HTERT RPE-1 (cell line): Measurements from ENCODE around the gene JPH2.
"Not testable (repeated sequence)": the region's sequence is repeated elsewhere in the genome, so short reads cannot be mapped to it uniquely, and the experiment has no call there.

Experiments
- in situ Hi-C: fragments of 300-500 bp; cut with MboI; formaldehyde crosslinking; loops from 4 replicates; pipeline ENCODE4 v1.14.3; 2020; ENCODE audit warnings: low sequenced_read_pairs

The JPH2 gene

GRCh38 chr20:44129300-44129699 lies 57.7 kb downstream of the JPH2 start:
- in situ Hi-C loops = not testable (repeated sequence)

DNA sequence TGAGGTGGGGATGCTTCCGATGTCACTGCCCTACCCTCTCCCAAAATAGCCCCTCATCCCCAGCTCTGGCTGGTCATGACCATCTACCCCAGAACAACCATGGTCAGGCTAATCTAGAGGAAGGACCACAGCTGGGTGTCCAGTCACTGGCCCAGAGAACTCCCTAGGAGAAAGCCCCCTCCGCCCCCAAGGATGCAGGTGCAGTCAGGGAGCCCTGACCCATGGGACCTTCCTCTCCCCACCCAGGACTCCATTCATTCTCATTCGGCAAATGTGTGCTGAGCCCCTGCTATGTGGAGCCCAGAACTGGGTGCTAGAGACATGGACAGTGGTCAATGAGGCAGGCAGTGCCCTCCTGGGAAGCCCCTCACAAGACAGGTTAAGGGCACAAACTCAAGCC lies 60.5 kb downstream of the JPH2 start:
- in situ Hi-C loops = no loop called here

GRCh38 chr20:44125332-44126127 lies 61.5 kb downstream of the JPH2 start:
- in situ Hi-C loops = no loop called here

DNA sequence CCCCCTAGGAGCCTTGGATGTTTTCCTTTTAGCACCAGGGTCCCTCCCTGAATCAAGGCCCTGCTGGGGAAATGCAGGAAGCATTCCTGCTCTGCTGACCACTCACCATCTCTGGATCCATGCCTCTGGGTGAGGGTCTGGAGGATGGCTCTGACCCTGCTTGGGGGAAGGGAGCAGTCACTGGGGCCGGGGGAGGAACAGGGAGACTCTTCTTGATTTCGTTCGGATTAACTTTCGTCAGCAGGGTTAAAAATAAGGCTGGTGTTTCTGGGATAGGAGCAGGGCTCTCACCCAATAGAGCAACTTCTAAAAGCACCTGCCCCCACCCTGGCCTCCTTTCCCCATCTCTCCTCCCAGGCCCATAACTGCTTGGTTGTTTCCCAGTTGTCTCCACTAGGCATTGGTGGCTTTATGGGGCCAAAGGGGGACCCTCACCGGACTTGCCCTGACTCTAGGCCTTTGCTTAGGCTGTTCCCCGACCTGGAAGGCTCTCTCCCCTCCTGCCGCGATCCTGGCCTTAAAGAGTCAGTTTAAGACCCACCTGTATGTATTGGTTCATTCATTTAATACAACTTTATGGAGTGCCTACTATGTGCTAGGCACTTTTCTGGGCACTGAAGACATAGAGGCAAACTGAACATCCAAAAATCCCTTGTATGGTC lies 63.0 kb downstream of the JPH2 start:
- in situ Hi-C loops = no loop called here

DNA sequence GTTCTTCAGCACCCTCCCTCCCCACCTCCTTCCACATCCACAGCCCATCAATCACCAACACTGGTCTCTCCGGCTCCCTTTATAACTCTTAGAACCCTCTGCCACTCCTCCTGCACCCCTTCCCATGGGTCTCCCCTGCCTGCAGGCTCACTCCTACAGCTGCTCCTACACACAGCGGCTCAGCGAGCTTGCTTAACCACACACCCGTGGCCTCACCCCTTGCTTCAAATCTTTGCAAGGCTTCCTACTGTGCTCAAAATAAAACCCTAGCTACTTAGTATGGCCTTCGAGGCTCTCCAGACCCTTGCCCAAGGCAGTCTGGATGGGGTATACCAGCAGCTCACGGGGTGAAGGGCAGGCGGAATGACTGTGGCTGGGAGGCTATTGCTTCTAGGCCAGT lies 63.7 kb downstream of the JPH2 start:
- in situ Hi-C loops = no loop called here

- in situ Hi-C loops = no loop called here
Measured at GRCh38 chr20:44120676-44121425, 66.1 kb downstream of the JPH2 start.

DNA sequence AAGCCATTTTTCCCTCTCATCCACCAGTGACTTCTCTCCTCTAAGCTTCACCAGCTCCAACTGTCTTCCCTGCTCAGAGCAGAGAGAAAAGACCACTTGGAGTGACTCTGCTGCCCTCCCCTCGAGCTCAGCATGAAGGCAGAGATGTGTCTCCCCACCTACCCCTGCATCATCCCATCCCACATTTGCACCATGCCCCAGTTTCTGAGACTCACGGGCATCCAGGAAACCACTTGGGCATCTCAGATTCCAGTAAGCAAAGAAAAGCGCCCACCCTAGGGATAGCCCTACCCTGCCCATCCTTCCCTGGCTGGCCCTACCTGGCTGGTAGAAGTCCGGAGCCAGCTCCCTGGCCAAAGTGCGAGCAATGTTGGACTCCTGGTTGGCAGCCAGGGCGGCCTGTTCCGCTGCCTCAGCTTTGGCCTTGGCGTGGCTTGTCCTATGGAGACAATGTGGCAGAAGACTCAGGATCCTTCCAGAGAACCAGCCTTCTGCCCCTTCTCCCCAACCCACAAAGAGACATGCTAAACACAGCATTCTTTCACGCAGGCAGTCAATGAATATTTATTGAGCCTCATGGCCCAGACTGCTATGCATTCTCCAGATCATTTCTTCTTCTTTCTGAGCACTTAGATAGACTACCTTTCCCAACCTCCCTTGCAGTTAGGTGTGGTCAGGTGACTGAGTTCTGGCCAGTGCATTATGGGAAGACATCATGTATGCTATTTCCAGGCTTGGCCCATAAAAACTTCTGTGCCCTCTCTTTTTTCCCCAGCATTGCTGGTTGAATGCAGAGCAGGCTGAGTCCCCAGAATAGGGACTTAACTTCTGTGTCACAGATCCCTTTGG lies 68.6 kb downstream of the JPH2 start:
- in situ Hi-C loops = no loop called here

- in situ Hi-C loops = no loop called here
Measured at GRCh38 chr20:44117296-44118184, 69.4 kb downstream of the JPH2 start.

DNA sequence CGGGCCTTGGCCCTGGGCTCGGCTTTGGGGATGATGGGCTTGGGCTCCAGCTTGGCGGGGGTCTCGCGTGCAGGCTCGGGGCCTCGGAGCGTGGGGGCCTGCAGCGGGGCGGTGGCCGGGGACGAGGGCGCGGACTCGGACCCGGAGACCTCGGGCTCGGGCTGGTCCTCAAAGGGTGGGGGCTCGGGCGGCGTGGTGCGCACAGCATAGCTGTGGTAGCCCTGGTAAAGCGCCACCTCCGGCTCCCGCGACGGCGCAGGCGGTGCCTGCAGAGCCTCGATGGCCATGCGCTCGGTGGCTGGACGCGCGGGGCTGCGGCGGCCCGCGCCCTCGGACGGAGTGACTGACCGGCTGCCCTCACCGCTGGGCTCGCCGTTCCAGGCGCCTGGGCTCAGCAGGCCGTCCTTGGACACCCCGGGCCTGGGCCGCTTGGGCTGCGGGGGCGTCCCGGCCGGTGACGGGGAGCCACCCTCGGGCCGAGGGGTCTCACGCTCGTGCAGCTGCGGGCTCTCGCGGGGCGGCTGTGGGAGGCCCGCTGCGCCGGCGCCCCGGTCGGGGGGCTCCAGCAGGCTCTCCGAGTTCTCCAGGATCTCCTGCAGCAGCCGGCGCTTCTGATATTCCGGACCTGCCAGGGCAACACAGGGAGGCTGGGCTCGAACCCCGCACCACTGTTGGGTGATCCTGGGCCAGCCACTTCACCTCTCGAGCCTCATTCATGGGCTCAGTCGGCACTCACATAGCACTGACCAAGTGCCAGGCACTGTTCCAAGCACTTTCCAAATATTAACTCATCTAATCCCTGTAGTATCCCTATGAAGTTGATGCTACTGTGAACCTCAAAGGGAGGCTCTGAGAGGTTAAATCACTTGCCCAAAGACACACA lies 71.0 kb downstream of the JPH2 start:
- in situ Hi-C loops = no loop called here

DNA sequence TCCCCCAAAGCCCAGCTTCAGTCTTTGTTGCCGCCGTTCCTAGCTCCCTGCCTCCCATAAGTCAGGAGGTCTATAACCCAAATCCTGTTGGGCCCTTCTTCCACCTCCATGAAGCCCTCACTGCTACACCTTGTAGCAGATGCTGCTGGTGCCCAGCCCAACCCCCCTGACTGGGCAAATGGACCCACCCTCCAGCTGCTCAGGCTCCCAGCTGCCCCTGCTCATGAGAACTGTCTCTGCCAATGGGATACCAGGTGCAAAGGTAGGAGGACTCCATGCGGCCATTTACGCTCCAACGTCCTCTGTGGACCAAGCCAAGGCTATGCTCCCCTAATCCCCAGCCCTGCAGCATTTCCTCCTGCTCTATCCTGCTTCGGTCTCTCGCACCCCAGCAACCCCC lies 71.8 kb downstream of the JPH2 start:
- in situ Hi-C loops = no loop called here

GRCh38 chr20:44113618-44114376 lies 73.2 kb downstream of the JPH2 start:
- in situ Hi-C loops = no loop called here

GRCh38 chr20:44112889-44113617 lies 73.9 kb downstream of the JPH2 start:
- in situ Hi-C loops = no loop called here

DNA sequence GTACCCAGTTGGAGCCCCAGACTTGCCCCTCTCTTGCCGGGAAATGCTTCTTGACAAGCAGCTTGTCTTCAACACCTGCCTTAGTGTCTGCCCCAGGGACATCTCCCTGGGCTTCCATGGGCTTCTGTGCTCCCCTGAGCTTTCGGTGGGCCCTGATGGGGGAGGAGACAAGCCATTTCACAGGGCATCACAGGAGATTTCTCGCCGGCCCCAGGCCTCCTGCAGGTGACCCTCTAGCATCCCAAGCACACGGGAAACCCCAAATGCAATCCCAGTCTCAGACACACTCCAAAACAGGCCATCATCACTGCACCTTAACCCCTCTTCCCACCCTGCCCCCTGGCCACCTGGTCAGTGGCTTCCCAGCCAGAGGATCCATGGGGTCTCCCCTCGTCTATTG lies 74.5 kb downstream of the JPH2 start:
- in situ Hi-C loops = no loop called here

DNA sequence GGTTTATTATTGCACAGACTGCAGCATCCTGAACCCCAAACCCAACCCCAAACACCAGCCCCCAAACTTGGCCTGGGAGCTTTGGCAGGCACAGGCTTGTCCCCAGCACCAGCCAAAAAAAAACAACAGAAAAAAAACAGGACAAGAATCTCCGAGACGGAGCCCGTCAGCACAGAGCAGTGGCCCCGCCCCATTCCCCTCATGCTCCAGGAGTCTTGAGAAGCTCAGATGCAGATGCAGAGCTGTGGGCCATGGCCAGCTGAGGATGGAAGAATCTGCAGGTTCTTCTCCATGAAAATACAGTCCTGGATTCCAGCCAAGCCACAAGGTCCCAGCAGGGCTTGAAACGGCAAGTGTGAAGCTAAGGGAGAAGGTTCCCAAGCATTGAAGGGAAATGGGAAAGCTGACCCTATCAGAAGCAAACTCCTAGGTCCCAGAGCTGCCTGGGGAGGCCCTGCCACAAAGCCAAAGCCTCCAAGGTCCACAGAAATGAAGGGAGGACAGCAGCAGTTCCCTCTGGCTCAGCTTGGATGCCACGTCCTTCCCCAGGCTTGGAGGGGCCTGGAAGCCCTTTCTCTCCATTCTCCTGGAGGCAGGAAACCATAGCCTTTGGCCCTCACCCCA lies 75.2 kb downstream of the JPH2 start:
- in situ Hi-C loops = no loop called here

- in situ Hi-C loops = no loop called here
Measured at GRCh38 chr20:44110816-44111568, 76.0 kb downstream of the JPH2 start.

DNA sequence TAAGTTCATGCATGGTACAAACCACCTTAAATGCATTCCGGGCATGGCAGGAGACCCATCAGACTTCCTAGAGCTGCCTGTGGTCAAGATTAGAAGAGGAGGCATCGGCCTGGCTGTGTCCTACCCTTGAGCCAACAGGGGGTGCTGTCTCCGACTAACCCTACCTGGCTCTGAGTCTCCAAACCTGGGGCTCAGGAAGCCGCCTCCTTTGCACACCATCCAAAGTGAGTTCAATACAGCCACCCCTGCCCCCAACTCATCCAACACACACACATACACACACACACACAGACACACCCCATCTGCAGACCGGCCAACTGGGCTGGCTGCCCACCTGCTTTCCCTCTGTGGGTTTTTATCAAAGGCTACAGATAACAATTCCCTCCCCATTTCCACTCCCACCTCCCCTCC lies 77.0 kb downstream of the JPH2 start:
- in situ Hi-C loops = no loop called here
